Nephron progenitor cell (in vitro differentiated cells): ENCODE results near the gene VSX1.

Experiments used
- DNase-seq: peaks from one replicate; pipeline ENCODE4 v3.0.0; 2021
- H3K27ac Mint-ChIP-seq: 2 replicates; pipeline ENCODE4 v1.8.0; 2021; ENCODE audit warnings: mild to moderate bottlenecking, moderate library complexity, mixed read lengths
- H3K27me3 Mint-ChIP-seq: 2 replicates; pipeline ENCODE4 v1.8.0; 2021; ENCODE audit warnings: mild to moderate bottlenecking, low read depth, mixed read lengths; ENCODE audit not compliant: poor library complexity
- H3K36me3 Mint-ChIP-seq: 2 replicates; pipeline ENCODE4 v1.8.0; 2021; ENCODE audit warnings: low read depth, mixed read lengths
- H3K4me1 Mint-ChIP-seq: 2 replicates; pipeline ENCODE4 v1.8.0; 2021; ENCODE audit warnings: mixed read lengths
- H3K4me3 Mint-ChIP-seq: 2 replicates; pipeline ENCODE4 v1.8.0; 2021; ENCODE audit warnings: mild to moderate bottlenecking, moderate library complexity, mixed read lengths
- H3K9me3 Mint-ChIP-seq: 2 replicates; pipeline ENCODE4 v1.8.0; 2021; ENCODE audit warnings: mild to moderate bottlenecking, moderate library complexity, mixed read lengths
- CTCF ChIP-seq: fragments of 200-600 bp; sonication (generic); IDR thresholded peaks from 2 replicates; pipeline ENCODE4 v1.5.0; 2021; ENCODE audit warnings: antibody characterized with exemption

Gene VSX1

GRCh38 chr20:25044261-25044560 lies 37.7 kb downstream of the VSX1 start:
- H3K36me3 Mint-ChIP-seq = no peaks in the 10 kb centered on the region
- TF ChIP-seq CTCF = no peak
- H3K27me3 Mint-ChIP-seq = peaks cover 37% of the 10 kb centered on the region
- H3K4me1 Mint-ChIP-seq = peaks cover 14% of the 10 kb centered on the region
- no peaks in the 10 kb centered on the region for H3K9me3 Mint-ChIP-seq
- DNase-seq = no peak
- H3K4me3 Mint-ChIP-seq = no peak overlapping the region
- no peak overlapping the region for H3K27ac Mint-ChIP-seq

- Mint-ChIP-seq H3K9me3 (no peaks in the 10 kb centered on the region), H3K4me3 (no peak overlapping the region), H3K27me3 (peaks cover 34% of the 10 kb centered on the region), H3K4me1 (peaks cover 14% of the 10 kb centered on the region), H3K36me3 (no peaks in the 10 kb centered on the region), H3K27ac (no peak overlapping the region)
- TF ChIP-seq CTCF = no peak
- DNase-seq = no peak
Observed at GRCh38 chr20:25043499-25044260, 38.3 kb downstream of the VSX1 start.

GRCh38 chr20:25042531-25043498 lies 39.1 kb downstream of the VSX1 start:
- no peak for TF ChIP-seq CTCF
- Mint-ChIP-seq H3K4me3 (peak overlapping the region; percentile 13), H3K36me3 (no peaks in the 10 kb centered on the region), H3K27me3 (peaks cover 28% of the 10 kb centered on the region), H3K4me1 (peaks cover 14% of the 10 kb centered on the region), H3K27ac (no peak overlapping the region), H3K9me3 (no peaks in the 10 kb centered on the region)
- DNase-seq = no peak

- H3K36me3 Mint-ChIP-seq = no peaks in the 10 kb centered on the region
- no peak overlapping the region for H3K4me3 Mint-ChIP-seq
- H3K4me1 Mint-ChIP-seq = peaks cover 14% of the 10 kb centered on the region
- H3K27ac Mint-ChIP-seq = no peak overlapping the region
- no peak for TF ChIP-seq CTCF
- no peak for DNase-seq
- peaks cover 32% of the 10 kb centered on the region for H3K27me3 Mint-ChIP-seq
- H3K9me3 Mint-ChIP-seq = no peaks in the 10 kb centered on the region
Observed at GRCh38 chr20:25041813-25042530, 40.0 kb downstream of the VSX1 start.

GRCh38 chr20:25040438-25040831 lies 41.5 kb downstream of the VSX1 start:
- Mint-ChIP-seq H3K36me3 (no peaks in the 10 kb centered on the region), H3K27me3 (peaks cover 22% of the 10 kb centered on the region), H3K4me1 (peaks cover 26% of the 10 kb centered on the region), H3K9me3 (no peaks in the 10 kb centered on the region), H3K27ac (no peak overlapping the region), H3K4me3 (no peak overlapping the region)
- no peak for TF ChIP-seq CTCF
- no peak for DNase-seq
